Measurements from ENCODE around the gene RNU6-7. TPM values are rescaled to one million over a fixed set of nuclear protein-coding genes. Genes with fewer than 3 reads are reported as not detected.

Gene RNU6-7
- total RNA-seq, 1 experiment from 2014 or later = not detected

DNA sequence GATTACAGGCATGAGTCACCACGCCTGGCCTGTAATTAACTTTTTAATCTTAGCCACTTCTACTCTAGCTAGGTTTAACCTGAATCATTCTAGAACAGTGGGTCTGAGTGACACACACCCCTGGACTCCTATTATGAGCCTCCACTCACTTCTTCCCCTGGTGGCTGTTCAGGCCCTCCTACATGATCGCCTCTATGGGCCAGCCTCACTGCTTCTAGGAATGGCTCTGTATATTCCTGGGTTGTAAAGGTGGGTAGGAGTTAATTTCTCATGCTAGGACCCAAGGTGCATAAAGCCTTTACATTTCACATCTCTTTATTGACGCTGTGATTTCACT, 9.2 kb downstream of the RNU6-7 start:
- H3K4me2 ChIP-seq (ENCODE audit: low read length) = no peak overlapping the region
- no TSS peak for BruUV-seq (replicated peaks)
- no peak for DNase-seq
- no peak overlapping the region for H3K27ac ChIP-seq (ENCODE audit: low read length)
- intact Hi-C loops (cut with micrococcal nuclease) = no loop called here
- no peak for TF ChIP-seq EZH2phosphoT487 (IDR thresholded peaks at IDR 0.05; ENCODE audit: borderline replicate concordance, low read length)
- no peak for TF ChIP-seq EZH2 (IDR thresholded peaks at IDR 0.05; ENCODE audit: low read length, unreplicated experiment)
- TF ChIP-seq CTCF (conservative IDR thresholded peaks at IDR 0.05; ENCODE audit: low read depth, low read length) = no peak
- no peaks in the 10 kb centered on the region for H3F3A ChIP-seq (ENCODE audit: low read length, unreplicated experiment)
- CTCF ChIA-PET = no interaction called here
- no peak overlapping the region for H3K4me3 ChIP-seq (ENCODE audit: low read length)
- no peaks in the 10 kb centered on the region for H4K20me1 ChIP-seq (ENCODE audit: low read length)
- no peaks in the 10 kb centered on the region for H3K4me1 ChIP-seq (ENCODE audit: insufficient read depth, low read length)
- no peaks in the 10 kb centered on the region for H3K9me2 ChIP-seq (replicated peaks; ENCODE audit: low read length)
- ATAC-seq = peak; percentile 31; the same call in 1 of the 2 replicates
- no peak overlapping the region for H3K9ac ChIP-seq (ENCODE audit: low read length)
- POLR2A ChIA-PET (ENCODE audit: unreplicated experiment) = no interaction called here
- H3K9me3 ChIP-seq (ENCODE audit: low read length) = no peaks in the 10 kb centered on the region
- no peaks in the 10 kb centered on the region for H3K27me3 ChIP-seq (ENCODE audit: low read length)
- no peaks in the 10 kb centered on the region for H3K79me2 ChIP-seq (ENCODE audit: low read length)
- H3K36me3 ChIP-seq (ENCODE audit: low read depth, low read length) = no peaks in the 10 kb centered on the region
- no peak overlapping the region for H2AFZ ChIP-seq (ENCODE audit: low read length)

DNA sequence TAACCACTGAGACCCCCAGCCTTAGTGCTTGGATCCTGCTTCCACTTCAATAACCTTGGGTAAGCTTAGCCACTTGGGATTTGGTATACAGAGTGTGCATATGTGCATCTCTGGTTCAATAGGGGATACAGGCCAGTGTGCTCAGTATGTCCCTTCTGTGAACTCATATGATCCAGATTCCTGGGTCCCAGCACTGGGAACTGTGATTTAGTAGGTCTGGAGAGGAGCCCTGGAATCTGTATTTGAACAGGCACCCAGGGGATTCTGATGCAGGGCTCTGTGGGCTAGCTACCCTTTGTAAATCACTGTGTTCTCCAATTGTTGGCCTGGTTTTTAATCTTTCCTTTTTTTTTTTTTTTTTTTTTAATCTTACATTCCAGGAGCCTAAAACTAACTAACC, 11.0 kb downstream of the RNU6-7 start:
- BruUV-seq (replicated peaks) = no TSS peak
- Histone ChIP-seq H3F3A (ENCODE audit: low read length, unreplicated experiment) (no peaks in the 10 kb centered on the region), H3K4me2 (ENCODE audit: low read length) (no peak overlapping the region), H2AFZ (ENCODE audit: low read length) (no peak overlapping the region), H3K9ac (ENCODE audit: low read length) (no peak overlapping the region), H4K20me1 (ENCODE audit: low read length) (no peaks in the 10 kb centered on the region), H3K4me3 (ENCODE audit: low read length) (no peak overlapping the region), H3K9me3 (ENCODE audit: low read length) (no peaks in the 10 kb centered on the region), H3K27me3 (ENCODE audit: low read length) (no peaks in the 10 kb centered on the region), H3K79me2 (ENCODE audit: low read length) (no peaks in the 10 kb centered on the region), H3K4me1 (ENCODE audit: insufficient read depth, low read length) (no peaks in the 10 kb centered on the region), H3K36me3 (ENCODE audit: low read depth, low read length) (no peaks in the 10 kb centered on the region), H3K9me2 (replicated peaks; ENCODE audit: low read length) (no peaks in the 10 kb centered on the region), H3K27ac (ENCODE audit: low read length) (no peak overlapping the region)
- POLR2A ChIA-PET (ENCODE audit: unreplicated experiment) = no interaction called here
- ATAC-seq (no peak), DNase-seq (no peak)
- CTCF ChIA-PET = no interaction called here
- TF ChIP-seq EZH2phosphoT487 (IDR thresholded peaks at IDR 0.05; ENCODE audit: borderline replicate concordance, low read length) (no peak), EZH2 (IDR thresholded peaks at IDR 0.05; ENCODE audit: low read length, unreplicated experiment) (no peak), CTCF (conservative IDR thresholded peaks at IDR 0.05; ENCODE audit: low read depth, low read length) (no peak)
- intact Hi-C loops (cut with micrococcal nuclease) = no loop called here

- no peak overlapping the region for H3K4me2 ChIP-seq (ENCODE audit: low read length)
- H3K27me3 ChIP-seq (ENCODE audit: low read length) = no peaks in the 10 kb centered on the region
- no peaks in the 10 kb centered on the region for H3K4me1 ChIP-seq (ENCODE audit: insufficient read depth, low read length)
- no peaks in the 10 kb centered on the region for H3K36me3 ChIP-seq (ENCODE audit: low read depth, low read length)
- no peaks in the 10 kb centered on the region for H3K9me3 ChIP-seq (ENCODE audit: low read length)
- no peaks in the 10 kb centered on the region for H3F3A ChIP-seq (ENCODE audit: low read length, unreplicated experiment)
- no TSS peak for BruUV-seq (replicated peaks)
- ChIA-PET POLR2A (ENCODE audit: unreplicated experiment) (no interaction called here), CTCF (no interaction called here)
- no peak overlapping the region for H3K9ac ChIP-seq (ENCODE audit: low read length)
- H3K79me2 ChIP-seq (ENCODE audit: low read length) = no peaks in the 10 kb centered on the region
- no peak overlapping the region for H3K4me3 ChIP-seq (ENCODE audit: low read length)
- no peaks in the 10 kb centered on the region for H3K9me2 ChIP-seq (replicated peaks; ENCODE audit: low read length)
- H4K20me1 ChIP-seq (ENCODE audit: low read length) = no peaks in the 10 kb centered on the region
- no peak overlapping the region for H3K27ac ChIP-seq (ENCODE audit: low read length)
- ATAC-seq (no peak), DNase-seq (no peak)
- no peak for TF ChIP-seq EZH2 (IDR thresholded peaks at IDR 0.05; ENCODE audit: low read length, unreplicated experiment)
- no peak for TF ChIP-seq CTCF (conservative IDR thresholded peaks at IDR 0.05; ENCODE audit: low read depth, low read length)
- TF ChIP-seq EZH2phosphoT487 (IDR thresholded peaks at IDR 0.05; ENCODE audit: borderline replicate concordance, low read length) = no peak
- intact Hi-C loops (cut with micrococcal nuclease) = no loop called here
- H2AFZ ChIP-seq (ENCODE audit: low read length) = no peak overlapping the region
Measured at GRCh38 chr14:32217301-32217700, 15.5 kb downstream of the RNU6-7 start.

Data from PC-3 (cell line).